H9 (cell line): Measurements from ENCODE around the gene MRPL18. TPM values are rescaled to one million over a fixed set of nuclear protein-coding genes. Genes with fewer than 3 reads are reported as not detected.
A peak's percentile ranks its signal among the peaks of the same experiment; 100 is the strongest.

ENCODE experiments used
- DNase-seq: peaks from one replicate; pipeline ENCODE4 v3.0.0-alpha.2; 2017
- H2AFZ ChIP-seq: one replicate; pipeline ENCODE4 v1.6.1; 2013; ENCODE audit warnings: mild to moderate bottlenecking, low read length, control low read depth, moderate library complexity
- H2AK5ac ChIP-seq: 2 replicates; pipeline ENCODE4 v1.6.1; 2013; ENCODE audit warnings: low read length, control low read depth, mixed read lengths; ENCODE audit not compliant: insufficient read length
- H2BK120ac ChIP-seq: one replicate; pipeline ENCODE4 v1.6.1; 2013; ENCODE audit warnings: low read depth, mild to moderate bottlenecking, low read length, control low read depth, inconsistent platforms; ENCODE audit not compliant: poor library complexity, severe bottlenecking
- H2BK12ac ChIP-seq: 2 replicates; pipeline ENCODE4 v1.6.1; 2013; ENCODE audit warnings: low read length, control low read depth, mixed read lengths, low read depth; ENCODE audit not compliant: insufficient read length
- H2BK15ac ChIP-seq: 2 replicates; pipeline ENCODE4 v1.6.1; 2013; ENCODE audit warnings: low read depth, low read length, control low read depth
- H2BK20ac ChIP-seq: one replicate; pipeline ENCODE4 v1.6.1; 2013; ENCODE audit warnings: low read depth, mild to moderate bottlenecking, low read length, control low read depth, inconsistent platforms; ENCODE audit not compliant: poor library complexity, severe bottlenecking
- H2BK5ac ChIP-seq: 2 replicates; pipeline ENCODE4 v1.6.1; 2013; ENCODE audit warnings: low read length, control low read depth, mixed read lengths; ENCODE audit not compliant: insufficient read length
- H3K14ac ChIP-seq: 2 replicates; pipeline ENCODE4 v1.6.1; 2013; ENCODE audit warnings: low read length, control low read depth; ENCODE audit not compliant: insufficient read depth
- H3K18ac ChIP-seq: 2 replicates; pipeline ENCODE4 v1.6.1; 2013; ENCODE audit warnings: low read depth, mild to moderate bottlenecking, mixed read lengths, low read length, control low read depth; ENCODE audit not compliant: insufficient read length
- H3K23ac ChIP-seq: 2 replicates; pipeline ENCODE4 v1.6.1; 2013; ENCODE audit warnings: low read length, control low read depth, mixed read lengths, low read depth; ENCODE audit not compliant: insufficient read length
- H3K23me2 ChIP-seq: 2 replicates; pipeline ENCODE4 v1.6.1; 2013; ENCODE audit warnings: low read depth, mild to moderate bottlenecking, mixed read lengths, low read length, control low read depth; ENCODE audit not compliant: insufficient read length, poor library complexity, severe bottlenecking
- H3K27ac ChIP-seq: 2 replicates; pipeline ENCODE4 v1.5.1; 2013; ENCODE audit warnings: low read length, control low read depth, mixed read lengths, low read depth; ENCODE audit not compliant: insufficient read length
- H3K27me3 ChIP-seq: 2 replicates; pipeline ENCODE4 v1.6.1; 2013; ENCODE audit warnings: low read length, control low read depth, inconsistent platforms; ENCODE audit not compliant: insufficient read depth
- H3K4ac ChIP-seq: 2 replicates; pipeline ENCODE4 v1.6.1; 2013; ENCODE audit warnings: low read depth, mild to moderate bottlenecking, control low read depth, inconsistent platforms, low read length, moderate library complexity
- H3K4me1 ChIP-seq: 2 replicates; pipeline ENCODE4 v1.6.1; 2013; ENCODE audit warnings: low read length, control low read depth, inconsistent platforms; ENCODE audit not compliant: insufficient read depth
- H3K4me2 ChIP-seq: 2 replicates; pipeline ENCODE4 v1.6.1; 2013; ENCODE audit warnings: low read length, control low read depth, mixed read lengths; ENCODE audit not compliant: insufficient read length, insufficient read depth
- H3K56ac ChIP-seq: 2 replicates; pipeline ENCODE4 v1.6.1; 2013; ENCODE audit warnings: low read depth, mild to moderate bottlenecking, mixed read lengths, low read length, control low read depth; ENCODE audit not compliant: insufficient read length
- H3K79me1 ChIP-seq: 2 replicates; pipeline ENCODE4 v1.6.1; 2013; ENCODE audit warnings: low read depth, mild to moderate bottlenecking, moderate library complexity, low read length, control low read depth, inconsistent platforms; ENCODE audit not compliant: insufficient read depth, poor library complexity, severe bottlenecking
- H3K79me2 ChIP-seq: 2 replicates; pipeline ENCODE4 v1.6.1; 2013; ENCODE audit warnings: low read length, control low read depth, inconsistent platforms; ENCODE audit not compliant: insufficient read depth
- H3K9ac ChIP-seq: 2 replicates; pipeline ENCODE4 v1.6.1; 2013; ENCODE audit warnings: low read length, control low read depth, mixed read lengths; ENCODE audit not compliant: insufficient read length; ENCODE audit errors: extremely low read depth
- H3K9me3 ChIP-seq: one replicate; pipeline ENCODE4 v1.6.1; 2013; ENCODE audit warnings: low read depth, low read length, inconsistent platforms; ENCODE audit not compliant: control insufficient read depth
- H3T11ph ChIP-seq: one replicate; pipeline ENCODE4 v1.6.1; 2013; ENCODE audit warnings: mild to moderate bottlenecking, low read length, control low read depth, inconsistent platforms
- H4K20me1 ChIP-seq: one replicate; pipeline ENCODE4 v1.6.1; 2013; ENCODE audit not compliant: control insufficient read depth, insufficient read length, insufficient read depth
- H4K5ac ChIP-seq: 2 replicates; pipeline ENCODE4 v1.6.1; 2013; ENCODE audit warnings: low read depth, mild to moderate bottlenecking, mixed read lengths, low read length, control low read depth; ENCODE audit not compliant: insufficient read length
- H4K8ac ChIP-seq: replicated peaks from 2 replicates; pipeline ENCODE4 v1.6.1; 2013; ENCODE audit warnings: low read length, control low read depth, mixed read lengths, low read depth; ENCODE audit not compliant: insufficient read length
- H4K91ac ChIP-seq: 2 replicates; pipeline ENCODE4 v1.6.1; 2013; ENCODE audit warnings: low read depth, mild to moderate bottlenecking, moderate library complexity, mixed read lengths, low read length, control low read depth; ENCODE audit not compliant: insufficient read length
- H3K27ac Mint-ChIP-seq, 3 experiments: 2 replicates in 2 of 3; 3 replicates in 1 of 3; pipeline ENCODE4 v1.8.0; 2020 to 2021; ENCODE audit warnings: mixed read lengths in 3 of 3, mild to moderate bottlenecking in 1 of 3, moderate library complexity in 1 of 3
- H3K27me3 Mint-ChIP-seq: 2 replicates; pipeline ENCODE4 v1.8.0; 2021; ENCODE audit warnings: low read depth, mild to moderate bottlenecking, moderate library complexity, mixed read lengths
- H3K36me3 Mint-ChIP-seq, 3 experiments: 2 replicates in 2 of 3; 3 replicates in 1 of 3; pipeline ENCODE4 v1.8.0; 2020 to 2021; ENCODE audit warnings: low read depth in 3 of 3, mixed read lengths in 3 of 3; ENCODE audit not compliant: insufficient read depth in 1 of 3
- H3K4me1 Mint-ChIP-seq, 2 experiments: 2 replicates each; pipeline ENCODE4 v1.8.0; 2020; ENCODE audit warnings: mixed read lengths in 2 of 2
- H3K4me3 Mint-ChIP-seq, 2 experiments: 2 replicates in 1 of 2; 3 replicates in 1 of 2; pipeline ENCODE4 v1.8.0; 2020 to 2021; ENCODE audit warnings: mild to moderate bottlenecking in 2 of 2, mixed read lengths in 2 of 2, moderate library complexity in 1 of 2
- H3K9me3 Mint-ChIP-seq, 2 experiments: 2 replicates in 1 of 2; 3 replicates in 1 of 2; pipeline ENCODE4 v1.8.0; 2020; ENCODE audit warnings: mild to moderate bottlenecking in 2 of 2, mixed read lengths in 2 of 2, moderate library complexity in 1 of 2
- WGBS: extraction: QIAGEN DNeasy Blood & Tissue Kit; methylation state at CpG from one replicate; pipeline ENCODE4 v1.1.7; 2013; ENCODE audit warnings: missing lambda C conversion rate, low lambda C conversion rate, mixed read lengths; ENCODE audit not compliant: insufficient read length; ENCODE audit errors: extremely low coverage; 5-methylcytosine and 5-hydroxymethylcytosine counted together
- total RNA-seq: library from RNA; stranded (reverse); gene quantifications from 2 replicates; pipeline ENCODE4 v1.2.1, GENCODE V29; 2021
- TF ChIP-seq, protein P1 (sequence below): fragments of 200-600 bp; sonication (generic); conservative IDR thresholded peaks from 3 replicates; pipeline ENCODE4 v1.8.0; 2021; ENCODE audit warnings: antibody characterized with exemption, mild to moderate bottlenecking

Gene MRPL18
- total RNA-seq, 1 experiment from 2014 or later: 88.8 TPM

DNA sequence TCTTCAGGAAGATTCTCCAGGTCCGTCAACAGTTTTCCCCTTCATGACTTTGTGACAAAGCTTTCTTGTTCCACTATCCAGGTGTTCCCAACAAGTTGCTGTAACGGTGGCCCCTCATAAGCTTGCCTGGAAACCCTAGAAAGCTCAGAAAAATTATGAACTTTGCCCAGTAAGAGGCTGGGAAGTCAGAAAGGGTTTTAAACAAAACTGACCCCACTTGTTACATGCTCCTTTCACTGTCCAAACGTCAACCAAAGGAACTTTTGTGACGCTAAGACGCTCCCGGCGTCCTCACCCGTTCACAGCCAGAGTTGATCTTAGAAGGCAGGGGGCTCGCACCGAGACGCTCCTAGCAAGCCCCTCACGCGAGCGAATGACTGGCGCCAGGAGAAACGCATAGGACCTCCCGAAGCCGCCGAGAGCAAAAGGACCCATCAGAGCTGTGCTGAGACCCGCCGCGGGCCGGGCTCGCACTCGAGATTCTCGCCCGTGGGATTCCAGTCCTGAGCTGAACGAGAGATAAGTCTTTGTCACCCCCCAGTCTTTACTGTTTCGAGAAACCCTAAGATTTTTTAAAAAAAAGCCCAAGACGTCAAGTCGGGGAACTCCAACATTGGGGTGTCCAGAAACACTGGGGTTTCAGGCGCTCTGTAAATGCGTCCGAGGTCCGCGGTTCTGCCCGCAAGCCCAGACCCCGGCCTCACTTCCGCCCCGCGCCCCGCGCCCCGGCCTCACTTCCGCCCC is 29.0 kb upstream of the MRPL18 start:
- peaks cover 15% of the 10 kb centered on the region for H3K23me2 ChIP-seq
- H3K27me3 ChIP-seq: no peaks in the 10 kb centered on the region; the same call in 1 of the 2 replicates
- no peak overlapping the region for H2BK12ac ChIP-seq
- no peak overlapping the region for H4K8ac ChIP-seq
- H3K9me3 ChIP-seq: no peaks in the 10 kb centered on the region
- H3K18ac ChIP-seq: peak overlapping the region; percentile 67
- no peak overlapping the region for H2BK20ac ChIP-seq
- no CpG with 5 or more reads among the region's 45 CpGs for WGBS
- H3K4me2 ChIP-seq: peak overlapping the region; percentile 91
- H4K5ac ChIP-seq: no peak overlapping the region
- H3K14ac ChIP-seq: peak overlapping the region; percentile 88
- Mint-ChIP-seq H3K27ac (peak overlapping the region; percentile 96 to 99 (median 97)), H3K36me3 (peaks cover 36 to 59% (median 53%) of the 10 kb centered on the region in 3 experiments), H3K9me3 (no peaks in the 10 kb centered on the region; a peak in 1 of 5 replicates), H3K4me1 (peaks cover 32 to 33% of the 10 kb centered on the region in 2 experiments), H3K4me3 (peak overlapping the region; percentile 85 to 93), H3K27me3 (no peaks in the 10 kb centered on the region)
- H2BK120ac ChIP-seq: no peak overlapping the region
- DNase-seq: peak; percentile 45
- peaks cover 2% of the 10 kb centered on the region; the same call in 1 of the 2 replicates for H3K4me1 ChIP-seq
- no peak overlapping the region for H2BK15ac ChIP-seq
- H3T11ph ChIP-seq: no peak overlapping the region
- H3K79me2 ChIP-seq: peaks cover 3% of the 10 kb centered on the region; the same call in 1 of the 2 replicates
- H4K20me1 ChIP-seq: peaks cover 2% of the 10 kb centered on the region
- TF ChIP-seq, protein P1, sequence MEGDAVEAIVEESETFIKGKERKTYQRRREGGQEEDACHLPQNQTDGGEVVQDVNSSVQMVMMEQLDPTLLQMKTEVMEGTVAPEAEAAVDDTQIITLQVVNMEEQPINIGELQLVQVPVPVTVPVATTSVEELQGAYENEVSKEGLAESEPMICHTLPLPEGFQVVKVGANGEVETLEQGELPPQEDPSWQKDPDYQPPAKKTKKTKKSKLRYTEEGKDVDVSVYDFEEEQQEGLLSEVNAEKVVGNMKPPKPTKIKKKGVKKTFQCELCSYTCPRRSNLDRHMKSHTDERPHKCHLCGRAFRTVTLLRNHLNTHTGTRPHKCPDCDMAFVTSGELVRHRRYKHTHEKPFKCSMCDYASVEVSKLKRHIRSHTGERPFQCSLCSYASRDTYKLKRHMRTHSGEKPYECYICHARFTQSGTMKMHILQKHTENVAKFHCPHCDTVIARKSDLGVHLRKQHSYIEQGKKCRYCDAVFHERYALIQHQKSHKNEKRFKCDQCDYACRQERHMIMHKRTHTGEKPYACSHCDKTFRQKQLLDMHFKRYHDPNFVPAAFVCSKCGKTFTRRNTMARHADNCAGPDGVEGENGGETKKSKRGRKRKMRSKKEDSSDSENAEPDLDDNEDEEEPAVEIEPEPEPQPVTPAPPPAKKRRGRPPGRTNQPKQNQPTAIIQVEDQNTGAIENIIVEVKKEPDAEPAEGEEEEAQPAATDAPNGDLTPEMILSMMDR: no peak
- no peak overlapping the region for H4K91ac ChIP-seq
- H3K9ac ChIP-seq: peak overlapping the region; percentile 82
- peak overlapping the region; percentile 49 for H2BK5ac ChIP-seq
- H3K56ac ChIP-seq: no peak overlapping the region
- H2AFZ ChIP-seq: no peak overlapping the region
- H2AK5ac ChIP-seq: no peak overlapping the region
- no peak overlapping the region for H3K4ac ChIP-seq
- peaks cover 3% of the 10 kb centered on the region for H3K79me1 ChIP-seq
- peak overlapping the region; percentile 67 for H3K27ac ChIP-seq
- no peak overlapping the region for H3K23ac ChIP-seq
